ENCODE measurements around the gene TEKT2.

Gene TEKT2

DNA sequence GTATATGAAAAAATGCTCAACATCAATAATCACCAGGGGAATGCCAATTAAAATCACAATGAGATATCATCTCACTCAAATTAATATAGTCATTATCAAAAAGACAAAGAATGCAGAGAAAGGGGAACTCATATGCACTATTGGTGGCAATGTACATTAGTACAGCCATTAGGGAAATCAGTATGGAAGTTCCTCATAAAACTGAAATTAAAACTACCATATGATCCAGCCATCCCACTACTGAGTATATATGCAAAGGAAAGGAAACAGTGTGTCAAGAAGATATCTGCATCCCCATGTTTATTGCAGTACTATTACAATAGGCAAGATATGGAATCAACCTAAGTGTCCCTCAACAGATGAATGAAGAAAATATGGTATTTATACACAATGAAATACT is 32.1 kb upstream of the TEKT2 start:
- TF ChIP-seq, protein P1, sequence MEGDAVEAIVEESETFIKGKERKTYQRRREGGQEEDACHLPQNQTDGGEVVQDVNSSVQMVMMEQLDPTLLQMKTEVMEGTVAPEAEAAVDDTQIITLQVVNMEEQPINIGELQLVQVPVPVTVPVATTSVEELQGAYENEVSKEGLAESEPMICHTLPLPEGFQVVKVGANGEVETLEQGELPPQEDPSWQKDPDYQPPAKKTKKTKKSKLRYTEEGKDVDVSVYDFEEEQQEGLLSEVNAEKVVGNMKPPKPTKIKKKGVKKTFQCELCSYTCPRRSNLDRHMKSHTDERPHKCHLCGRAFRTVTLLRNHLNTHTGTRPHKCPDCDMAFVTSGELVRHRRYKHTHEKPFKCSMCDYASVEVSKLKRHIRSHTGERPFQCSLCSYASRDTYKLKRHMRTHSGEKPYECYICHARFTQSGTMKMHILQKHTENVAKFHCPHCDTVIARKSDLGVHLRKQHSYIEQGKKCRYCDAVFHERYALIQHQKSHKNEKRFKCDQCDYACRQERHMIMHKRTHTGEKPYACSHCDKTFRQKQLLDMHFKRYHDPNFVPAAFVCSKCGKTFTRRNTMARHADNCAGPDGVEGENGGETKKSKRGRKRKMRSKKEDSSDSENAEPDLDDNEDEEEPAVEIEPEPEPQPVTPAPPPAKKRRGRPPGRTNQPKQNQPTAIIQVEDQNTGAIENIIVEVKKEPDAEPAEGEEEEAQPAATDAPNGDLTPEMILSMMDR (IDR thresholded peaks at IDR 0.05; ENCODE audit: low read depth, low read length), result no peak
- TF ChIP-seq EZH2phosphoT487 (IDR thresholded peaks at IDR 0.05; ENCODE audit: low read depth), result no peak
- H2AFZ ChIP-seq (ENCODE audit: low read depth, low read length), result no peak overlapping the region

DNA sequence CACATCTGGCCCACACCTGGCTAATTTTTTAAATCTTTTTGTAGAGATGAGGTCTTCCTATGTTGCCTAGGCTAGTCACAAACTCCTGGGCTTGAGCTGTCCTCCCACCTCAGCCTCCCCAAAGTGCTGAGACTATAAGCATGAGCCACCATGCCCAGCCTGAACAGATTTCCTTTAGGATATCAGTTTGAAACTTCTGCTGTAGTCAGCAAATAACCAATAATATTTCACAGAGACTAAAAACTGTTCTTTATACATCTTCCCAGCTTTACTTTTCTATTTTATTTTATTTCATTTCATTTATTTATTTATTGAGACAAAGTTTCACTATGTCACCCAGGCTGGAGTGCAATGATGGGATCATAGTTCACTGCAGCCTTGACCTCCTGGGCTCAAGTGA is 29.9 kb upstream of the TEKT2 start:
- Histone ChIP-seq H3K9me3 (ENCODE audit: insufficient read depth, low read length) (no peaks in the 10 kb centered on the region), H3K36me3 (replicated peaks; ENCODE audit: low read depth, low read length) (no peaks in the 10 kb centered on the region), H4K20me1 (ENCODE audit: insufficient read depth, low read length) (no peaks in the 10 kb centered on the region), H3K4me1 (ENCODE audit: low read length) (no peaks in the 10 kb centered on the region), H3K4me3 (ENCODE audit: low read length) (no peak overlapping the region), H3K27me3 (ENCODE audit: low read depth, low read length) (no peaks in the 10 kb centered on the region), H3K27ac (ENCODE audit: low read length) (no peak overlapping the region), H3K79me2 (ENCODE audit: low read length) (no peaks in the 10 kb centered on the region), H3K4me2 (ENCODE audit: low read length) (no peak overlapping the region), H3K9ac (ENCODE audit: low read length) (no peak overlapping the region), H2AFZ (ENCODE audit: low read depth, low read length) (no peak overlapping the region)
- no peak for TF ChIP-seq EZH2phosphoT487 (IDR thresholded peaks at IDR 0.05; ENCODE audit: low read depth)
- TF ChIP-seq, protein P1 (IDR thresholded peaks at IDR 0.05; ENCODE audit: low read depth, low read length), result no peak

More for the DNA sequence above, 32.1 kb upstream of the TEKT2 start:
- Histone ChIP-seq H3K4me1 (ENCODE audit: low read length) (no peaks in the 10 kb centered on the region), H3K9me3 (ENCODE audit: insufficient read depth, low read length) (no peaks in the 10 kb centered on the region), H3K9ac (ENCODE audit: low read length) (no peak overlapping the region), H3K4me2 (ENCODE audit: low read length) (no peak overlapping the region), H4K20me1 (ENCODE audit: insufficient read depth, low read length) (no peaks in the 10 kb centered on the region), H3K27ac (ENCODE audit: low read length) (no peak overlapping the region), H3K27me3 (ENCODE audit: low read depth, low read length) (no peaks in the 10 kb centered on the region), H3K79me2 (ENCODE audit: low read length) (no peaks in the 10 kb centered on the region), H3K36me3 (replicated peaks; ENCODE audit: low read depth, low read length) (no peaks in the 10 kb centered on the region), H3K4me3 (ENCODE audit: low read length) (no peak overlapping the region)

DNA sequence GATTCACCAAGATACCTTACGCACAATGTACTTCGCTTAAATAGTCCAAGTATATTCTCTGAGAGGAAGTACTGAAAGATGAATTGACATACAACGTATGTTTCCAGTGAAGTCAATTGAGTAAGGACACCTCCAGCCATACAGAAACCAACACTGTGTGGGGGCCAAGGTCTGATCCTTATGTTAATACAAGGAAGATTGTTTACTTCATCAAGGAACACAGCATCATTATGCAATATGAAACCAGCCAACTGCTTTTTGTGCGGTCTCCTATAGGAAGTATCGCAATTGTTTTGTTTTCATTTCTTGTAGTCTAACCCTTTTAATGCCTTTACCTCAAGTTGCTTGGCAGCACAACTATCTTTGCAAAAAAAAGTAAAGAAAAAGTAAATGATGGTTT is 28.2 kb upstream of the TEKT2 start:
- Histone ChIP-seq H3K9ac (ENCODE audit: low read length) (no peak overlapping the region), H3K4me2 (ENCODE audit: low read length) (no peak overlapping the region), H3K9me3 (ENCODE audit: insufficient read depth, low read length) (no peaks in the 10 kb centered on the region), H3K79me2 (ENCODE audit: low read length) (no peaks in the 10 kb centered on the region), H3K27me3 (ENCODE audit: low read depth, low read length) (no peaks in the 10 kb centered on the region), H4K20me1 (ENCODE audit: insufficient read depth, low read length) (no peaks in the 10 kb centered on the region), H2AFZ (ENCODE audit: low read depth, low read length) (no peak overlapping the region), H3K4me1 (ENCODE audit: low read length) (no peaks in the 10 kb centered on the region), H3K36me3 (replicated peaks; ENCODE audit: low read depth, low read length) (no peaks in the 10 kb centered on the region), H3K4me3 (ENCODE audit: low read length) (no peak overlapping the region), H3K27ac (ENCODE audit: low read length) (no peak overlapping the region)
- no peak for TF ChIP-seq EZH2phosphoT487 (IDR thresholded peaks at IDR 0.05; ENCODE audit: low read depth)
- TF ChIP-seq, protein P1 (IDR thresholded peaks at IDR 0.05; ENCODE audit: low read depth, low read length), result no peak

DNA sequence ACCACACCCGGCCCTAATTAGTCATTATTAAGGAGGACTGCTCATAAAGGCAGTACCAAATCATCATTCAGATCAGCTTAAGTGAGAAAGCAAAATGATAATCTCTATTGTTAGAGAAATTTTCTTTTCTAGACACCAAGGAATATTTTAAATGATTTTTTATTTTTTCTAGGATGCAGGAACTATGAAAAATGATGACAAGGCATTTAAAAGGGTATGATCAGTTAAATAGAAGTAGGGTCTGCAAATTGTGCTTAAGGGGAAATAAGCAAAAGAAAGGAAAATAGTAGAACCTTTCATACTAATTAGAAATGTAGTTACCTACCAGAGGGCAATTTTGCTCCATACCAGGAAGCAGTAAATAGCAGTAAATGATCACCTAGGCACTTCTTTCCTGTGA is 21.6 kb upstream of the TEKT2 start:
- Histone ChIP-seq H3K79me2 (ENCODE audit: low read length) (no peaks in the 10 kb centered on the region), H3K36me3 (replicated peaks; ENCODE audit: low read depth, low read length) (no peaks in the 10 kb centered on the region), H4K20me1 (ENCODE audit: insufficient read depth, low read length) (no peaks in the 10 kb centered on the region), H3K9ac (ENCODE audit: low read length) (no peak overlapping the region), H3K9me3 (ENCODE audit: insufficient read depth, low read length) (no peaks in the 10 kb centered on the region), H2AFZ (ENCODE audit: low read depth, low read length) (no peak overlapping the region), H3K4me1 (ENCODE audit: low read length) (no peaks in the 10 kb centered on the region), H3K27ac (ENCODE audit: low read length) (no peak overlapping the region), H3K4me3 (ENCODE audit: low read length) (no peak overlapping the region), H3K27me3 (ENCODE audit: low read depth, low read length) (no peaks in the 10 kb centered on the region), H3K4me2 (ENCODE audit: low read length) (no peak overlapping the region)
- TF ChIP-seq, protein P1 (IDR thresholded peaks at IDR 0.05; ENCODE audit: low read depth, low read length), result no peak
- no peak for TF ChIP-seq EZH2phosphoT487 (IDR thresholded peaks at IDR 0.05; ENCODE audit: low read depth)

Measured in OCI-LY3 (cell line).